NCI-H2029 treated with DMSO at 0.1 percent for 48 hours (cell line): Measurements from ENCODE around the gene NAV2.
A peak's percentile ranks its signal among the peaks of the same experiment; 100 is the strongest.

Experiments
- DNase-seq: peaks from one replicate; lab custom pipeline; 2025; lab: John Stamatoyannopoulos, UW

The NAV2 gene

DNA sequence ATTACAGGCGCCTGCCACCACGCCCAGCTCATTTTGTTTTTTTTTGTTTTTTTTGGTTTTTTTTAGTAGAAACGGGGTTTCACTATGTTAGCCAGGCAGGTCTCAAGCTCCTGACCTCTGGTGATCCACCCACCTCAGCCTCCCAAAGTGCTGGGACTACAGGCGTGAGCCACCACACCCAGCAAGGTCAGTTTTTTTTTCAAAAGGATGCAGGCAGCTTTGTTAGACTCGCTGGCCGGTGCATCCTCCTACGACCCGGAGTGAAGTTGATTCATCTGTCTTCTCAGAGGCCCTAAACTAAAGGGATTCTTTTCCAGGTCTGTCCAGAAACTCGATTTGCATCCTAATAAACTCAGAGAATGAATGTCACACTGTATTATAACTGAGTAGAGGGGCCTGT lies 265.3 kb downstream of the NAV2 start:
- no peak for DNase-seq

- DNase-seq = no peak
Measured at GRCh38 chr11:19978668-19979518, 266.3 kb downstream of the NAV2 start.

DNA sequence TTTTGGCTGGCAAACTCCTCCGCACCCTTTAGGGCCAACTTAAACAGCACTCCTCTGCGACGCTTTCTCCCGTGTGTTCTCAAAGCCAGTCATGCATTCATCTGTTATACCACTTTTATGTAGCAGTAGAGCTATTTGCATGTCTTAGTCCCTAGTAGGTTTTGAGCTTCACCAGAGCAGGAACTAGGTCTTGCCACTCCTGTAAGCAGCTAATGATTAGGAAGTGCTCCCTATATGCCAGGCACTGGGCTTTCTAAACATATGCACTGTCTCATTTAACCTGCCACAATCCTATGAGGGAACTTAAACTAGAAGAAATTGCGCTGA lies 266.8 kb downstream of the NAV2 start:
- DNase-seq = no peak

DNA sequence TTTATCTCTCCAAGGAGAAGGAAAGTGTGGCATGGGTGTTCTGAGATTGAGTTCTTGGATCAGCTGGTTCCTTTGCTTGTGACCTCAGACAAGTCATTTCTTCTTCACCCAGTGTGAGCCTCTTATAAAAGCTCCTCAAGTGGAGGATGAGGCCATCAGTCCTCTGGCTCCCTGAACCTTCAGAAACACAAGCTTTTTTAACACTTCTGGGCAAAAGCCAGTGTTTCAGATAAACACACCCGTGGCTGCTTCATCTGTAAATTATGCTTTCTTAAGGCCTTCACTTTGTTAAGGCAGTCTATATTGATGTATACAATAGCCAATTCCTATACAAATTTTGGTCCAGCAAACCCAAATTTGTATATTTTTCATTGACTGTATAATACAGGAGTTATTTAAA lies 267.8 kb downstream of the NAV2 start:
- DNase-seq = no peak

- no peak for DNase-seq
Measured at GRCh38 chr11:19980957-19981669, 268.5 kb downstream of the NAV2 start.

DNA sequence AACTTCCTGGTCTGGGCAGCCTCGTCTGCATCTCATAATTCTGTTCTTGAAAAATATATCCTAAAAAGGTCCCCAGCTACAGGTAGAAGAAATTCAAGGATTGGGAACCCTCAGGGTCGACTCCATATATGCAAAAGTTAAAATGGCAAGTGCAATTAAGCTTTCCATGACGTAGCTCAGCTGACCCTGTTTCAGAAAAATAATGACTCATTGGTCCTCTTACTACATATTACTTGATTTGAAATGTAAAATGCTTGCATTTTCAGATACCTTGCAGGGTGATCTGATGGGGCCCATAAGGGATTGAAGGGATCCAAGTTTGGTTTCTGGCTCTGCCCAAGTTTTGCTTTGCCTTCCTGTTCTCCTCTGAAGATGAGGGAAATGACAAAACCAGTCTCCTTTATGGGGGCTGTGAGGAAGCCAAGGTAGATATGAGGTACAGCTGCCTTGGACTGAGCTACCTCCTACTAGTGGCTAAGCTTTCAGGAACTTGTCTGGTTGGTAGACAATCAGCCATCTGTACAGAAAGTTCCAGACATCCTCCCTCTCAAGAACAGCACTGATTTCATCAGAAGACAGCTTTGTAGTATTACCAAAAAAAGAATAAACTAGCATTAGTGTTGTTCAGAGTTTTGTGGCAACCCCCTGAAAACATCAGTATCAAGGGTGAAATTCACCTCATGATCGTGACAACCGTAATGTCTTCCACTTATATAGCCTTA lies 270.3 kb downstream of the NAV2 start:
- no peak for DNase-seq

DNA sequence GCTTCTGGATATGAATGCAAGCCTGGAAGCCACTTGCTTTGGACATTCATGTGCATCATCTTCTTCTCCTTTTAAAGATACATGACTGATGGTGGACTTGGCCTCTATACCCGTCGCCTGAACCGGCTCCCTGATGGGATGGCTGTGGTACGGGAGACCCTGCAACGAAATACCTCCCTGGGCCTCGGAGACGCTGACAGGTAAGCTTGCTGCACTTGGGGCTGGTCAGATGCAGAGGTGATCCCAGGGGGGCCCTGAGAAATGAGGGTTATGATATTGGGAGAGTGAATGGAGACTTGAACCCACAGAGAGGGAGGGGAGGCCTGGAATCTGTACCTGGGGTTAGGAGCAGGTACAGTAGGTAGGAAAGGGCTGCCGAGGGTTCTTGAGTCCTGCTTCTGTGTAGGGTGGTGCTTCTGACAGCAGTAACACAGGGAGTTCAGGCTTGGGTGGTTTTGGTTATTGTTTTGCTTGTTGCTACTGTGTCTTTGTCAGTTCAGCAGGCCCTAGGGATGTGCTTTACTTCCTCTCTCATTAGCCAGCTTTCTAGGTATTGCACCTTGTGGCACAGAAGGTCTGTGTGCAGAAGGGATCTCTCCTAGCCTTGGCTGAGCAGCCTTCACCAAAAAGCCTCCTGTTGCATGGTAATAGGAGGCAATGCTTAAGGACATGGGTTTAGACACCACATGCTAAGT lies 271.6 kb downstream of the NAV2 start:
- DNase-seq = no peak

GRCh38 chr11:19985111-19985510 lies 272.5 kb downstream of the NAV2 start:
- no peak for DNase-seq

- DNase-seq = no peak
Measured at GRCh38 chr11:19987331-19987801, 274.7 kb downstream of the NAV2 start.

GRCh38 chr11:19988598-19988997 lies 276.0 kb downstream of the NAV2 start:
- DNase-seq = no peak

GRCh38 chr11:19989191-19989590 lies 276.6 kb downstream of the NAV2 start:
- DNase-seq = no peak

DNA sequence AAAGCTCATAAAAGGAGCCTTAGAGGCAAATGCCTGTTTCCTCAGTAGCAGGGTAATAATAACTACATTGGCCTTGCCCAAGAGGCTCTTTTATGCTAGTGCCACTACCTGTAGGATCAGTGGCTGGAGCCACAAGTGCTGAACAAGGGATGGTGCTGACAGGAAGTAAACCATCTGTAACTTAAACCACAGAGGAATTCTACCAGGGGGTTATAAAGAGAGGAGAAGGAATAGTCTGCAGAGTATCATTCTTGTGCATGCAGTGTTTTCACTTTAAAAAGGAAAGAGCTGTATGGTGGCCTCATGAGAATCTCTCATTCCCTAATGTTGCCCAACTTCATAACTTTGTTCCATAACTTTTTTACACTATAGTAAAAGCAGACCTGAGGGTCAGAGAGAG lies 279.5 kb downstream of the NAV2 start:
- no peak for DNase-seq

GRCh38 chr11:19992998-19993397 lies 280.4 kb downstream of the NAV2 start:
- DNase-seq = no peak

DNA sequence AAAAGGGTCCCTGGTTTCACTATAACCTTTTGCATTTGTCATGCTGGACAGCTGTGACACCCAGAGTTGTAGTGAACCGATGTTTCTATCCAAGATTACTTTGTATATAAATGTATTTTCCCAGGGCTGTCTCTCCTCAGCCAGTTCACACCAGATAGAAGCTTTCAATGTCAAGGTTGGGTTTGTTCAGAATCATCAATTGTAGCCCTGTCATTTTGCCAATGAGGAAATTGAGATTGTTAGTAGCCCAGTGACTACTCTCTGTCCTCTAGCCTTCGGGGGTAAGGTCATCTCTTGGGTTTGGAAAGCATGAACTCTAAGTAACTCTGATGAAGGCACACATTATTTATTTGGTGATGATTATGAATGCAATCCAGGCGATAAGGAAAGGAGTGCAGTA lies 282.0 kb downstream of the NAV2 start:
- no peak for DNase-seq

GRCh38 chr11:19995145-19995544 lies 282.5 kb downstream of the NAV2 start:
- no peak for DNase-seq

GRCh38 chr11:19996571-19996970 lies 283.9 kb downstream of the NAV2 start:
- DNase-seq = no peak

DNA sequence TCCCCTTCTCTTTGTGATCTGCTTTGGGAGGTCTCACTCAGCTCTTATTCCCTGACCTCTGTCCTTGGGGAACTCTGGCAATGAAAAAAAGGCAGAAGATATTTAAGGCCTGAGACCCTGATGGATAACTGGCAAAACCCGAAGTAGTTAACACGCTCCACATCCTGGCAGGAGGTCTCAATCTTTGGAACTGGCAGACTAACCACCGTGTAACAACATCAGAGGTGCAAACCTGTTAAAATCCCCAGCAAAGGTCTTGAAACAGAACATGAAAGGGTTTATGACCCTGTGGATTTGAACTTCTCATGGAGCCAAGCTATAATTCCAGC lies 287.3 kb downstream of the NAV2 start:
- no peak for DNase-seq

GRCh38 chr11:20000351-20001134 lies 287.9 kb downstream of the NAV2 start:
- peak; percentile 88 for DNase-seq

GRCh38 chr11:20002312-20003216 lies 289.9 kb downstream of the NAV2 start:
- no peak for DNase-seq

GRCh38 chr11:20003351-20003750 lies 290.7 kb downstream of the NAV2 start:
- no peak for DNase-seq

- no peak for DNase-seq
Measured at GRCh38 chr11:20004866-20005265, 292.2 kb downstream of the NAV2 start.
